OCI-LY1 (cell line): ENCODE results near the gene IRX4.

Experiments
- H2AFZ ChIP-seq: fragments of 200-600 bp; sonication (generic), shearing (Covaris generic); 2 replicates; pipeline ENCODE4 v1.6.0; 2014; ENCODE audit warnings: antibody characterized with exemption, mild to moderate bottlenecking, low read length
- H3F3A ChIP-seq: fragments of 200-600 bp; sonication (generic), shearing (Covaris generic); 2 replicates; pipeline ENCODE4 v1.6.0; 2014; ENCODE audit warnings: mild to moderate bottlenecking, antibody characterized with exemption, low read length, moderate library complexity; ENCODE audit not compliant: insufficient read depth
- H3K27ac ChIP-seq: fragments of 200-600 bp; sonication (generic); 2 replicates; pipeline ENCODE4 v1.5.1; 2014; ENCODE audit warnings: low read length, mixed run types, mild to moderate bottlenecking, low read depth; ENCODE audit not compliant: poor library complexity, severe bottlenecking
- H3K27me3 ChIP-seq: fragments of 200-600 bp; sonication (generic); 2 replicates; pipeline ENCODE4 v1.6.0; 2014; ENCODE audit warnings: antibody characterized with exemption, mild to moderate bottlenecking, low read length, moderate library complexity; ENCODE audit not compliant: insufficient read depth
- H3K36me3 ChIP-seq: fragments of 200-600 bp; sonication (generic); 2 replicates; pipeline ENCODE4 v1.6.1; 2014; ENCODE audit warnings: mild to moderate bottlenecking, antibody characterized with exemption, low read length, moderate library complexity, mixed read lengths; ENCODE audit not compliant: insufficient read depth
- H3K4me1 ChIP-seq: fragments of 200-600 bp; sonication (generic); 2 replicates; pipeline ENCODE4 v1.5.1; 2014; ENCODE audit warnings: mild to moderate bottlenecking, low read length, moderate library complexity; ENCODE audit not compliant: insufficient read depth, severe bottlenecking
- H3K4me2 ChIP-seq: fragments of 200-600 bp; sonication (generic), shearing (Covaris generic); 2 replicates; pipeline ENCODE4 v1.6.1; 2014; ENCODE audit warnings: low read length
- H3K4me3 ChIP-seq: fragments of 200-600 bp; sonication (generic); 2 replicates; pipeline ENCODE4 v1.5.1; 2014; ENCODE audit warnings: low read length, low read depth, mild to moderate bottlenecking, mixed read lengths; ENCODE audit not compliant: poor library complexity, severe bottlenecking
- H3K79me2 ChIP-seq: fragments of 200-600 bp; shearing (Covaris generic); 2 replicates; pipeline ENCODE4 v1.6.1; 2016; ENCODE audit warnings: mixed run types, low read length, mixed read lengths; ENCODE audit not compliant: insufficient read depth
- H3K9ac ChIP-seq: fragments of 200-600 bp; sonication (generic), shearing (Covaris generic); 2 replicates; pipeline ENCODE4 v1.6.1; 2014; ENCODE audit warnings: mild to moderate bottlenecking, low read length, mixed read lengths
- H3K9me2 ChIP-seq: fragments of 200-600 bp; sonication (generic), shearing (Covaris generic); 2 replicates; pipeline ENCODE4 v1.6.1; 2014; ENCODE audit warnings: low read depth, mild to moderate bottlenecking, low read length, mixed read lengths
- H3K9me3 ChIP-seq: fragments of 200-600 bp; shearing (Covaris generic); 2 replicates; pipeline ENCODE4 v1.6.1; 2014; ENCODE audit warnings: low read length, mixed read lengths
- H4K20me1 ChIP-seq: fragments of 200-600 bp; sonication (generic), shearing (Covaris generic); 2 replicates; pipeline ENCODE4 v1.6.0; 2016; ENCODE audit warnings: mild to moderate bottlenecking, low read length; ENCODE audit not compliant: insufficient read depth
- EZH2 ChIP-seq: fragments of 200-600 bp; sonication (generic), shearing (Covaris generic); IDR thresholded peaks from 2 replicates; pipeline ENCODE4 v1.8.0; 2017; ENCODE audit warnings: borderline replicate concordance, mixed run types, mild to moderate bottlenecking, antibody characterized with exemption, low read length, moderate library complexity, mixed read lengths
- TF ChIP-seq, protein P1 (sequence below): fragments of 200-600 bp; sonication (generic), shearing (Covaris generic); IDR thresholded peaks from 2 replicates; pipeline ENCODE4 v1.5.1; 2017; ENCODE audit warnings: mild to moderate bottlenecking, antibody characterized with exemption, low read length, moderate library complexity, mixed read lengths

The IRX4 gene

DNA sequence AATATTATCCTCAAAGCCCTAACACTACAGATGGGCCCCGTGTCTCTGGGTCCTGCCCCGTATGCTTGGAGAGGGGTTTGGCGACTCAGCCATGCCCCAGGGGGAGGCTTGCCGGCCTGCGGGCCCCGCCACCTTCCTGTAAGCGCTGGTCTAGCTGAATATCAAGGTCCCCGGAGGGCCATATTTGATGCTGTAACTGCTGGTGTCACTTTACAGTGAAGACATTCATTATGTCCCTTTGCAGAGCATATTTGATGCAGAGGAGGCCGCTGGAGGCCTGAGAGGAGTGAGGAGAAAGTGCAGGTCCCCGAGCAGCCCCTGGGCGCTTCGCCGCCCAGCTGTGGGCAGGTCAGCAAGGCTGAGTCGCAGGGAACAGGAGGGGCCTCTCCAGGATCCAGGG, 16.8 kb downstream of the IRX4 start:
- H4K20me1 ChIP-seq = no peaks in the 10 kb centered on the region
- H3K4me3 ChIP-seq = no peak overlapping the region
- H3K36me3 ChIP-seq = no peaks in the 10 kb centered on the region
- no peak overlapping the region for H3K27ac ChIP-seq
- H2AFZ ChIP-seq = no peak overlapping the region
- no peak overlapping the region for H3K9ac ChIP-seq
- TF ChIP-seq, protein P1, sequence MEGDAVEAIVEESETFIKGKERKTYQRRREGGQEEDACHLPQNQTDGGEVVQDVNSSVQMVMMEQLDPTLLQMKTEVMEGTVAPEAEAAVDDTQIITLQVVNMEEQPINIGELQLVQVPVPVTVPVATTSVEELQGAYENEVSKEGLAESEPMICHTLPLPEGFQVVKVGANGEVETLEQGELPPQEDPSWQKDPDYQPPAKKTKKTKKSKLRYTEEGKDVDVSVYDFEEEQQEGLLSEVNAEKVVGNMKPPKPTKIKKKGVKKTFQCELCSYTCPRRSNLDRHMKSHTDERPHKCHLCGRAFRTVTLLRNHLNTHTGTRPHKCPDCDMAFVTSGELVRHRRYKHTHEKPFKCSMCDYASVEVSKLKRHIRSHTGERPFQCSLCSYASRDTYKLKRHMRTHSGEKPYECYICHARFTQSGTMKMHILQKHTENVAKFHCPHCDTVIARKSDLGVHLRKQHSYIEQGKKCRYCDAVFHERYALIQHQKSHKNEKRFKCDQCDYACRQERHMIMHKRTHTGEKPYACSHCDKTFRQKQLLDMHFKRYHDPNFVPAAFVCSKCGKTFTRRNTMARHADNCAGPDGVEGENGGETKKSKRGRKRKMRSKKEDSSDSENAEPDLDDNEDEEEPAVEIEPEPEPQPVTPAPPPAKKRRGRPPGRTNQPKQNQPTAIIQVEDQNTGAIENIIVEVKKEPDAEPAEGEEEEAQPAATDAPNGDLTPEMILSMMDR = no peak
- TF ChIP-seq EZH2 = no peak
- no peaks in the 10 kb centered on the region for H3K4me1 ChIP-seq
- H3K9me3 ChIP-seq = no peaks in the 10 kb centered on the region
- H3K9me2 ChIP-seq = no peaks in the 10 kb centered on the region
- no peaks in the 10 kb centered on the region for H3F3A ChIP-seq
- no peaks in the 10 kb centered on the region for H3K79me2 ChIP-seq
- H3K27me3 ChIP-seq = 0 out of 2 replicates have a peak, but pooled peaks cover 6% of the 10 kb centered on the region
- no peak overlapping the region for H3K4me2 ChIP-seq

DNA sequence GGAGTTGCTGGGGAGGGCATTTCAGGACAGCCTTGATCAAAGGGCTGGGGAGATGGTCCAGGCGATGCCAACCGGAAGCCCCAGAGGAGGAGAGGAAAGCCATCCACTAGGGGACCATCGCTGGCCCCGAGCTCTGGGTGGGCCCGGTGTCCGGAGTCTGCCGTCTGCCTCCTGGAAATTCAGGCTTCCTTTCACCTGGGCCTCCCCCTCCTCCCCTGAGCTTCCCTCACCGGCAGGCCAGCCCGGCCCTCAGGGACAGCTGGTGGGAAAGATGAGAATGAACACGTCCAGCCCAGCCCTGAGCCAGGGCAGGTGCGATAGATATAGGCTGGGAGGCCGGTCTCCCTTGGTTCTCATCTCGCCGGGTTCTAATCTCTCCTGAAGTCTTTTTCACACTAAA, 17.2 kb downstream of the IRX4 start:
- Histone ChIP-seq H3K36me3 (no peaks in the 10 kb centered on the region), H2AFZ (no peak overlapping the region), H3K4me2 (no peak overlapping the region), H3F3A (no peaks in the 10 kb centered on the region), H3K9me2 (no peaks in the 10 kb centered on the region), H3K27ac (no peak overlapping the region), H3K9me3 (no peaks in the 10 kb centered on the region), H3K9ac (no peak overlapping the region), H3K4me1 (no peaks in the 10 kb centered on the region), H3K79me2 (no peaks in the 10 kb centered on the region), H3K4me3 (no peak overlapping the region), H4K20me1 (no peaks in the 10 kb centered on the region), H3K27me3 (0 out of 2 replicates have a peak, but pooled peaks cover 6% of the 10 kb centered on the region)
- TF ChIP-seq, protein P1 = no peak
- no peak for TF ChIP-seq EZH2

DNA sequence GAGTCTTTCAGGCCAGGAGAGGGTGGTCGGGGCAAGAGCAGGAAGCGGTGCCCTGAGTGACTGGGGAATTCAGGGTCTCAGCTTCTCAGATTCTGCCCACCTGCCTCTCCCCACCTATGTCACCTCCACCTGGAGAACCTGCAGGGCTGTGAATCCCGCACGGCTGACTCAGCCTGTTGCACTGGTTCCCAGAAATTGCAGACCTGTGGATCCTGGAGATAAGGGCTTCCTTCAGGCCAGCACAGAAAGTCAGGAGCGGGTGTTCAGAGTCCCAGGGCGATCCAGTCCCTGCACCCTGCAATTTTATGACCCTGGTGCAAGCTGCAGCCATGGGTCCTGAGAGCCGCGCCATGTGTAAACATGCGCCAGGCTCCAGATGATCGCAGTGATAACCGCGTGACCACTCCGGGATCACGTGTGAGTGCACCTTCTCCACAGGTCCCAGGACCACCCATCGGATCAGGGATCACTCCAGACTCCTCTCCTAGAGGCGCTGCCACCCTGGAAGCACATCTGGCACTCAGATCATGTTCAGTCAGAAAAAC, 17.8 kb downstream of the IRX4 start:
- Histone ChIP-seq H3K27me3 (0 out of 2 replicates have a peak, but pooled peaks cover 6% of the 10 kb centered on the region), H3F3A (no peaks in the 10 kb centered on the region), H3K27ac (no peak overlapping the region), H3K79me2 (no peaks in the 10 kb centered on the region), H3K9ac (no peak overlapping the region), H3K9me3 (no peaks in the 10 kb centered on the region), H2AFZ (no peak overlapping the region), H4K20me1 (no peaks in the 10 kb centered on the region), H3K4me2 (no peak overlapping the region), H3K36me3 (no peaks in the 10 kb centered on the region), H3K4me1 (no peaks in the 10 kb centered on the region), H3K9me2 (no peaks in the 10 kb centered on the region), H3K4me3 (no peak overlapping the region)
- TF ChIP-seq EZH2 = no peak
- TF ChIP-seq, protein P1 = no peak
